Activated naive CD8-positive, alpha-beta T cell (primary cell): ENCODE data around the gene MPZL2.

Experiments
- H3K27ac Mint-ChIP-seq: one replicate; pipeline ENCODE4 v1.8.0; 2021; ENCODE audit warnings: mixed read lengths
- H3K27me3 Mint-ChIP-seq: one replicate; pipeline ENCODE4 v1.8.0; 2021; ENCODE audit warnings: mixed read lengths
- H3K36me3 Mint-ChIP-seq: one replicate; pipeline ENCODE4 v1.8.0; 2021; ENCODE audit warnings: mixed read lengths
- H3K4me1 Mint-ChIP-seq: one replicate; pipeline ENCODE4 v1.8.0; 2021; ENCODE audit warnings: low read depth, mixed read lengths
- H3K4me3 Mint-ChIP-seq: one replicate; pipeline ENCODE4 v1.8.0; 2021; ENCODE audit warnings: mild to moderate bottlenecking, mixed read lengths
- H3K9me3 Mint-ChIP-seq: one replicate; pipeline ENCODE4 v1.8.0; 2021; ENCODE audit warnings: low read depth, mixed read lengths

MPZL2 gene

GRCh38 chr11:118240999-118241763 is 22.9 kb downstream of the MPZL2 start:
- Mint-ChIP-seq H3K4me1 (peaks cover 95% of the 10 kb centered on the region), H3K9me3 (no peaks in the 10 kb centered on the region), H3K27me3 (no peaks in the 10 kb centered on the region), H3K36me3 (peaks cover 39% of the 10 kb centered on the region), H3K4me3 (peak overlapping the region; percentile 94), H3K27ac (peak overlapping the region; percentile 99)

DNA sequence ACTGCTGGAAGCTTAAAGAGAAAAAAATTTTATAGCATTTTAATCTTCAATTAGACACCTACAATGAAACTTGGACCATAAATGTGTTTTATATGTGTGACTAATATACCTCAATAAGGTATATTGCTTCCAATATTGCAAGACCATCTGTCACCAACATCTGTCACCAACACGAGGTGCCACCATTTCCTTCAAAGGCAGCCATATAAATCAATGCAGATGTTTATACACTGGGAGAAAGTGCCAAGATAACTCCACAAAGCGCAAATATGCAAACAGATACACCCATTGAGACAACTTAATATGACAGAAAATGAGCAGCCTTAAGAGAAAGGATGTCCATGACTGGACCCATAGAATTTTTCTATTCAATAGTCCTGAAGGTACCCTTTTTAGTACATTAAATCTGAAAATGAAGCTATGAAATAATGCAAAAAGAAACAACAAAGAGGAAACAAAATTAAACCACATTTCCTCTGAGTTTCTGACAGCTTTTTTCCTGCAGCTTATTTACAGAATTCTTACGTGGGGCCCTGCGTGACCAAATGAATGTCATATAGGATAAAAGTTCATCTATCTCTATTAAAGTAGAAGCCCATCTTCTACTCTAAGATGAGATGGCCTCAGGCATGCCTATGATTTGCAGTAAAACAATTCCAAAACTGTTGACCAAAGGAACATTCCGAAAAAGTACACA is 24.4 kb downstream of the MPZL2 start:
- no peaks in the 10 kb centered on the region for H3K9me3 Mint-ChIP-seq
- H3K27me3 Mint-ChIP-seq: no peaks in the 10 kb centered on the region
- H3K4me3 Mint-ChIP-seq: peak overlapping the region; percentile 94
- H3K27ac Mint-ChIP-seq: peak overlapping the region; percentile 99
- H3K4me1 Mint-ChIP-seq: peaks cover 93% of the 10 kb centered on the region
- peaks cover 41% of the 10 kb centered on the region for H3K36me3 Mint-ChIP-seq

DNA sequence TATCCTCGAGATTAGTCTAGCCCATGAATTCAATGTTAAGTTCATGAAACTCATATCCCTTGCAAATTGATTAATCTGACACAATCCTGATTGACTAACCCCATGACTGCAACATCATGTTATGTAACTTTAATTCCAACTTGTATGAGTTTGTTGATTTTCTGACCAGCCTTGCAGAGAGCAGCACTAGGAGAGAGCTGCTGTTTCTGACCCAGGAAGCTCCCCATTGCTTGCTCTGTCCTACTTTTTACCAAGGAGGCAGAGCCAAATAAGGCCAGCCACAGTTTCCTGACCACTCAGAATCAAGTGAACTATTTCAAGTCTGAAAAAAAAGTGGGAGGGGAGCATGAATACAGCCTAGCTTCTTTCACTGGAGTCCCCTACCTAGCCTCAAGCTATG is 25.2 kb downstream of the MPZL2 start:
- Mint-ChIP-seq H3K27ac (peak overlapping the region; percentile 99), H3K27me3 (no peaks in the 10 kb centered on the region), H3K36me3 (peaks cover 40% of the 10 kb centered on the region), H3K9me3 (no peaks in the 10 kb centered on the region), H3K4me1 (peaks cover 93% of the 10 kb centered on the region), H3K4me3 (peak overlapping the region; percentile 94)

DNA sequence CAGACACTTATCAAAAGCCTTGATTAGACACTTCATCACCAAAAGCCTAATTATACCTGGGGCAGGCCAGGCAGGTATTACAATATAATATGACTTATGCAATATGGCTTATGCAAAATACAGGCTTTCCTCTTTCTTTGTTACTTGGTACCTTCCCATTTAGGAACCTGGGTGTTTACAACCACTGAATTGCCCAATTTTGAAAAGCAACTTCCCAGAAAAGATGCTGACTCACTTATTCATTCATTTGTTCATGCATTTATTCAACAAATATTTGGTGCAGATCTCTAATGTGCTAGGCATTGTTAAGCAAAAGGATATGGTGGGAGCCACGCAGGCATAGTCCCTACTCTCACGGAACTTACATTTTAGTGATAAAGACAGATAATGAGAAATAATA is 25.7 kb downstream of the MPZL2 start:
- H3K27ac Mint-ChIP-seq: peak overlapping the region; percentile 99
- no peaks in the 10 kb centered on the region for H3K27me3 Mint-ChIP-seq
- peak overlapping the region; percentile 94 for H3K4me3 Mint-ChIP-seq
- peaks cover 42% of the 10 kb centered on the region for H3K36me3 Mint-ChIP-seq
- H3K9me3 Mint-ChIP-seq: no peaks in the 10 kb centered on the region
- H3K4me1 Mint-ChIP-seq: peaks cover 93% of the 10 kb centered on the region

DNA sequence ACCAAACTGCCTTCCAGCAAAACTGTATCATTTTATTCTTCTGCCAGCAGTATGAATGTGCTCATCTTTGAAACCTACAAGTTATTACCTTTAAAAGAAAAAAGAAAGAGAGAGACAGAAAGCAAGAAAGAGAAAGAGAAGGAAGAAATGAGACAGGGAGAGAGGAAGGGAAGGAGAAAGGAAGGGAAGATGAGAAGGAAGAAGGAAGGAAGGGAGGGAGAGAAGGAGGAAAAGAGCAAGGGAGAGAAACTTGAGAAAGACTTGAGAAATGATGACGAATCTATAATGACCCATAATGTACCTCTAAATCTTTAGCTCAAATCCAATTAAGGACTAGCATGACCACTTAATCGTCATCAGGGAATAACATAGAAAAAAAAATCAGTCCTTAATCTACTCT is 27.9 kb downstream of the MPZL2 start:
- Mint-ChIP-seq H3K9me3 (no peaks in the 10 kb centered on the region), H3K36me3 (peaks cover 49% of the 10 kb centered on the region), H3K27me3 (no peaks in the 10 kb centered on the region), H3K4me3 (peak overlapping the region; percentile 94), H3K4me1 (peaks cover 82% of the 10 kb centered on the region), H3K27ac (peak overlapping the region; percentile 99)

- Mint-ChIP-seq H3K4me3 (no peak overlapping the region), H3K36me3 (peaks cover 45% of the 10 kb centered on the region), H3K9me3 (no peaks in the 10 kb centered on the region), H3K27me3 (no peaks in the 10 kb centered on the region), H3K27ac (no peak overlapping the region), H3K4me1 (peaks cover 71% of the 10 kb centered on the region)
These were observed 29.3 kb downstream of the MPZL2 start for GRCh38 chr11:118234833-118235232.

DNA sequence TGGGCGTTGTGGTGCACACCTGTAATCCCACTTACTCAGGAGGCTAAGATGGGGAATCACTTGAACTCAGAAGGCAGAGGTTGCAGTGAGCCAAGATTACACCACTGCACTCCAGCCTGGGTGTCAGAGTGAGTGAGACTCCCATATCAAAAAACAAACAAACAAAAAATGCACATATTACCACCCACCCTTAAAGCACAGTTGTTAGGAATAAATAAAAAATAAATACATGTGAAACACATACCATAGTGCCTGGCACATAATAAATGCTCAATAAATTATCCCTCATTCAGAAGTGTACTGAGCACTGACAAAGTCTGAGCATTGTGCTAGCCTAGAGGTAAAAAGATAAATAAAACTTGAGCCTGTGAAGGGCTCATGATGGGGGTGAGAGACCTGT is 30.2 kb downstream of the MPZL2 start:
- Mint-ChIP-seq H3K27me3 (no peaks in the 10 kb centered on the region), H3K9me3 (no peaks in the 10 kb centered on the region), H3K4me3 (peak overlapping the region; percentile 17), H3K36me3 (peaks cover 50% of the 10 kb centered on the region), H3K4me1 (peaks cover 63% of the 10 kb centered on the region), H3K27ac (no peak overlapping the region)

DNA sequence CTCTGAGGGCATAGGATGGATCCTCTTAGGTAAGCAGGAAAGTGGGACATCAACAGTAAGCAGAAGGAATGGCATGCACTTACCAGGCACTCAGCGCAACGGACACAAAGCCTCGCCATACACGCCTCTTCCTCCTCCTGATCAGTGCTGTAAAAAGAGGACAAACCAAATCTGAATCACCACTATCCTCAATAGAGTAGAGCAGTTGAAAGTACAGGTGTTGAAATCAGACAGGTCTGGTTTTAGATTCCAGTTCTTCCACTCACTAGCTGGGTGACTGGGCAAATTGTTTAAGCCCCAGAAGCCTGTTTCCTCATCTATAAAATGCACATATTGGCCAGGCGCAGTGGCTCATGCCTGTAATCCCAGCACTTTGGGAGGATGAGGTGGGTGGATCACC is 30.7 kb downstream of the MPZL2 start:
- Mint-ChIP-seq H3K4me1 (peaks cover 62% of the 10 kb centered on the region), H3K36me3 (peaks cover 47% of the 10 kb centered on the region), H3K9me3 (no peaks in the 10 kb centered on the region), H3K27me3 (no peaks in the 10 kb centered on the region), H3K27ac (no peak overlapping the region), H3K4me3 (peak overlapping the region; percentile 74)

DNA sequence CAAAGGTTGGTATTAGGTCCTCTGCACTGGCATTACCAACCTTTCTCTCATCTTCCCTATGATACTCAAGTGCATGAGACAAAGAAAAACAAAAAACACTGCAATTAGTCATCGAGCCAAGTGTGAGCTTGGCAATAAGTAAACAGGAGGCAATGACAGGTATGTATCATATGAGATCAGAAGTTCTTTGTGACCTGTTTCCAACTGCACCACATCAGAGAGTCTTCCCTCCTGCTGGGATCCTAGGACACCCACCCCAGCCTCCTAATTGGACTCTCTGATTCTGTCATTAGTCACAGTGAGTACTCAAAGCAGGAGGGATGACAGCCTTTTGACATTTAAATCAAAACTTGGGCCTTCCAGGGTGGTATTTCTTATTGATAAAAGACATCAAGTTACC is 31.4 kb downstream of the MPZL2 start:
- peaks cover 62% of the 10 kb centered on the region for H3K4me1 Mint-ChIP-seq
- no peak overlapping the region for H3K27ac Mint-ChIP-seq
- no peaks in the 10 kb centered on the region for H3K9me3 Mint-ChIP-seq
- peak overlapping the region; percentile 74 for H3K4me3 Mint-ChIP-seq
- peaks cover 51% of the 10 kb centered on the region for H3K36me3 Mint-ChIP-seq
- no peaks in the 10 kb centered on the region for H3K27me3 Mint-ChIP-seq

DNA sequence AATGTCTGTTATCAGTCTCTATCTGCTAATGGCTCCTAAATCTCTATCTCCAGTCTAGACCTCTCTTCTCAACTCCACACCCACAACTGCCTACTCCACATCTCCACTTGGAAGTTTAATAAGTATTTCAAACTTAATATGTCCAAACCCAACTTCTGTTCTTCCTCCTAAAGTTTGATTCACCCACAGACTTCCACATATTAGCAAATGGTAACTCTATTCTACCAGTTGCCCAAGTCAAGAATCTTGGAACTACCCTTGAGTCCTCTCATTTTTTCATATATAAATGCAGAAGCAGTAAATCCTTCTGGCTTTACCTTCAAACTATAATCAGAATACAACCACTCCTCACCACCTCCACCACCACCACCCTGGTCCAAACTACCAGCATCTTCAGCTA is 32.6 kb downstream of the MPZL2 start:
- Mint-ChIP-seq H3K4me3 (no peak overlapping the region), H3K27me3 (no peaks in the 10 kb centered on the region), H3K9me3 (no peaks in the 10 kb centered on the region), H3K4me1 (peaks cover 62% of the 10 kb centered on the region), H3K27ac (no peak overlapping the region), H3K36me3 (peaks cover 56% of the 10 kb centered on the region)

- peaks cover 57% of the 10 kb centered on the region for H3K36me3 Mint-ChIP-seq
- no peaks in the 10 kb centered on the region for H3K27me3 Mint-ChIP-seq
- peaks cover 6% of the 10 kb centered on the region for H3K9me3 Mint-ChIP-seq
- H3K4me3 Mint-ChIP-seq: no peak overlapping the region
- H3K4me1 Mint-ChIP-seq: peaks cover 64% of the 10 kb centered on the region
- H3K27ac Mint-ChIP-seq: no peak overlapping the region
These were observed 34.0 kb downstream of the MPZL2 start for GRCh38 chr11:118230088-118230487.

- Mint-ChIP-seq H3K27me3 (no peaks in the 10 kb centered on the region), H3K9me3 (peaks cover 7% of the 10 kb centered on the region), H3K4me1 (peaks cover 62% of the 10 kb centered on the region), H3K4me3 (no peak overlapping the region), H3K36me3 (peaks cover 54% of the 10 kb centered on the region), H3K27ac (no peak overlapping the region)
These were observed 34.7 kb downstream of the MPZL2 start for GRCh38 chr11:118229274-118229847.

- H3K4me3 Mint-ChIP-seq: peak overlapping the region; percentile 72
- peaks cover 44% of the 10 kb centered on the region for H3K36me3 Mint-ChIP-seq
- H3K4me1 Mint-ChIP-seq: peaks cover 53% of the 10 kb centered on the region
- H3K27ac Mint-ChIP-seq: no peak overlapping the region
- H3K27me3 Mint-ChIP-seq: no peaks in the 10 kb centered on the region
- H3K9me3 Mint-ChIP-seq: peaks cover 7% of the 10 kb centered on the region
These were observed 36.0 kb downstream of the MPZL2 start for GRCh38 chr11:118227865-118228785.

DNA sequence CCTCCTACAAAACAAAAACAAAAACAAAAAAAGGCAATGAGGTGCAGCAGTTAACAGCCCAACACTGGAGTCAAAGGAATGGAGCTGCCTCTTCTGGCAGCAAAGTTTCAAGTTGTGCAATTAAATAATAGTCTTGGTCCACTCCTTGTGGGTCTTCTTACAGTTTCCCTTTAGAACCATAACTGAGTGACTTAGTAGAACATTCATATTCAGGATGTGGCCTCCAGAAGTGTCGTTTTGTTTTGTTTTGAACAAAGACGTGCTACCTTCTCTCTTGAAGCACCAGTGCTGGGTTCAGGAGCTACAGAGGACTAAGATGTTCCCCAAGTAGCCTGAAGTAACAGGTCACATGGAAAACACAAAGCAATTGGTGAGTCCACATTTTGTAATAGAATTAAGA is 37.3 kb downstream of the MPZL2 start:
- H3K27me3 Mint-ChIP-seq: no peaks in the 10 kb centered on the region
- H3K27ac Mint-ChIP-seq: no peak overlapping the region
- peak overlapping the region; percentile 72 for H3K4me3 Mint-ChIP-seq
- H3K4me1 Mint-ChIP-seq: peaks cover 54% of the 10 kb centered on the region
- peaks cover 42% of the 10 kb centered on the region for H3K36me3 Mint-ChIP-seq
- H3K9me3 Mint-ChIP-seq: peaks cover 7% of the 10 kb centered on the region
